ENCODE results near the gene COA1. TPM values are rescaled to one million over a fixed set of nuclear protein-coding genes. Genes with fewer than 3 reads are reported as not detected.

The COA1 gene
- total and polyA plus RNA-seq, 2 donors: 71.5 to 89.2 TPM

DNA sequence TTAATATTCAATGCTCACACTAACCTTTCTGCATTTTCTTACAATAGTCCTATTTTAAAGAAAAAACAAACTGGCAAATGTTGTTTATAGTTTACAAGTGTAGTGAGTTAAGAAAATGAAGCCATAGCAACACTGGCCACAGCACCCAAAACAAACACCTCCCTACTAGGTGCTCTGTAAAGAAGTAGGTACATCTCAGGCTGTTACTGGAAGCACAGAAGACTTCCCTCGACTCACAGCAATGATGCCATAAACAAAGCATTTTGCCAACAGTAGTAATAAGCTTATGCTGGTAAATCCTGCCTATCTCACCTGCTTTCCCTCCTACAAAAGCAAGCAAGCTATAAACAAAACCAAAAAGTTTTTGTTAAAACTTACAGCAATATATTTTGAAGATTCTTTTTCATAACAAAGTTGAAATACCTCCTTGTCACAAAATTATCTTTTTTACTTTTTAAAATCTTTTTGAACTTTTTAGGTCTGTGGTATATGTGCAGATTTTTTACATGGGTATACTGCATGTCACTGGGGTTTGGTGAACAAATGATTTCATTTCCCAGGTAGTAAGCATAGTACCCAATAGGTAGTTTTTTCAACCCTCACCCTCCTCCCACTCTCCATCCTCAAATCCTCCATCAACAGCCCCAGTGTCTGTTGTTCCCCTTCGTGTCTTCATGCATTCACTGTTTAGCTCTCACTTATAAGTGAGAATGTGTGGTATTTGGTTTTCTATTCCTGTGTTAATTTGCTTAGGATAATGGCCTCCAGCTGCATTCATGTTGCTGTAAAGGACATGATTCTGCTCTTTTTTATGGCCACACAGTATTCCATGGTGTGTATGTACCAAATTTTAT lies 28.4 kb downstream of the COA1 start:
- Histone ChIP-seq H3K4me1 (ENCODE audit: control insufficient read depth in 2 of 2, insufficient read depth in 2 of 2, low read length in 2 of 2) (peaks cover 0 to 6% of the 10 kb centered on the region in 2 donors), H3K27ac (ENCODE audit: low read depth in 1 of 2, low read length in 1 of 2) (no peak overlapping the region), H3K27me3 (ENCODE audit: control insufficient read depth in 2 of 2, insufficient read depth in 1 of 2, low read length in 1 of 2) (no peaks in the 10 kb centered on the region), H3K36me3 (ENCODE audit: control insufficient read depth in 2 of 2, insufficient read depth in 2 of 2, low read length in 1 of 2) (peaks cover 0 to 3% of the 10 kb centered on the region in 2 donors), H3K9me3 (ENCODE audit: control insufficient read depth in 2 of 2, insufficient read depth in 1 of 2, low read length in 1 of 2) (no peaks in the 10 kb centered on the region), H3K4me3 (ENCODE audit: low read length in 2 of 2) (no peak overlapping the region)
- WGBS: 84% methylated on average over 2 of the region's 2 CpGs
- DNase-seq (ENCODE audit: low read depth in 6 of 9, low spot score in 9 of 9): no peak

GRCh38 chr7:43700059-43700501 lies 29.2 kb downstream of the COA1 start:
- peak; percentile 9 to 76 (median 34) for DNase-seq (ENCODE audit: low read depth in 6 of 9, low spot score in 9 of 9)
- peaks cover 0 to 3% of the 10 kb centered on the region in 2 donors for H3K4me1 ChIP-seq (ENCODE audit: control insufficient read depth in 2 of 2, insufficient read depth in 2 of 2, low read length in 2 of 2)
- no peaks in the 10 kb centered on the region for H3K36me3 ChIP-seq (ENCODE audit: control insufficient read depth in 2 of 2, insufficient read depth in 2 of 2, low read length in 1 of 2)
- no peak overlapping the region for H3K27ac ChIP-seq (ENCODE audit: low read depth in 1 of 2, low read length in 1 of 2)
- no peaks in the 10 kb centered on the region for H3K9me3 ChIP-seq (ENCODE audit: control insufficient read depth in 2 of 2, insufficient read depth in 1 of 2, low read length in 1 of 2)
- no peaks in the 10 kb centered on the region for H3K27me3 ChIP-seq (ENCODE audit: control insufficient read depth in 2 of 2, insufficient read depth in 1 of 2, low read length in 1 of 2)
- H3K4me3 ChIP-seq (ENCODE audit: low read length in 2 of 2): no peak overlapping the region
- 52% methylated on average over 6 of the region's 6 CpGs for WGBS

GRCh38 chr7:43698460-43699255 lies 30.7 kb downstream of the COA1 start:
- Histone ChIP-seq H3K4me3 (ENCODE audit: low read length in 2 of 2) (no peak overlapping the region), H3K27me3 (ENCODE audit: control insufficient read depth in 2 of 2, insufficient read depth in 1 of 2, low read length in 1 of 2) (no peaks in the 10 kb centered on the region), H3K4me1 (ENCODE audit: control insufficient read depth in 2 of 2, insufficient read depth in 2 of 2, low read length in 2 of 2) (no peaks in the 10 kb centered on the region), H3K36me3 (ENCODE audit: control insufficient read depth in 2 of 2, insufficient read depth in 2 of 2, low read length in 1 of 2) (no peaks in the 10 kb centered on the region), H3K27ac (ENCODE audit: low read depth in 1 of 2, low read length in 1 of 2) (no peak overlapping the region), H3K9me3 (ENCODE audit: control insufficient read depth in 2 of 2, insufficient read depth in 1 of 2, low read length in 1 of 2) (no peaks in the 10 kb centered on the region)
- 92% methylated on average over 5 of the region's 5 CpGs for whole genome bisulfite sequencing
- no peak for DNase-seq (ENCODE audit: low read depth in 6 of 9, low spot score in 9 of 9)

DNA sequence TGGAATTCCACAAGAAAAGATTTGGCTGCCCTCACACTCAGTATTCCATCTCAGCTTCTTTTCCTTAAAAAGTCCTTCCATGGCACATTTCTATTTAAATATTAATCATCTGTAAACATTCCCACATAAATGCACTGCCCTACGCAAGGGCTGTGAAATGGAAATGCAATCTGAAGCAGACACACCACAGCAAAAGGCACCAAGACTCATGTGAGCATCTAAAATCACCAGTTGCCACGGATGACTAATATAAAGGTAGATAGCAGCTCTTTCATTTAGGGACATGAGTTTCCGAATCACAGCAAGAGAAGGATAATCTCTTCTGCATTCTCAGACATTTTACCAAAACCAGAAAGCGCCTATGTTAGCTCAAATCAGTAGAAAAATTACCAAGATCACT lies 31.6 kb downstream of the COA1 start:
- no peak overlapping the region for H3K4me3 ChIP-seq (ENCODE audit: low read length in 2 of 2)
- no peak for DNase-seq (ENCODE audit: low read depth in 6 of 9, low spot score in 9 of 9)
- no peaks in the 10 kb centered on the region for H3K27me3 ChIP-seq (ENCODE audit: control insufficient read depth in 2 of 2, insufficient read depth in 1 of 2, low read length in 1 of 2)
- WGBS: 93% methylated on average over 4 of the region's 4 CpGs
- no peak overlapping the region for H3K27ac ChIP-seq (ENCODE audit: low read depth in 1 of 2, low read length in 1 of 2)
- no peaks in the 10 kb centered on the region for H3K9me3 ChIP-seq (ENCODE audit: control insufficient read depth in 2 of 2, insufficient read depth in 1 of 2, low read length in 1 of 2)
- H3K36me3 ChIP-seq (ENCODE audit: control insufficient read depth in 2 of 2, insufficient read depth in 2 of 2, low read length in 1 of 2): no peaks in the 10 kb centered on the region
- H3K4me1 ChIP-seq (ENCODE audit: control insufficient read depth in 2 of 2, insufficient read depth in 2 of 2, low read length in 2 of 2): no peaks in the 10 kb centered on the region

DNA sequence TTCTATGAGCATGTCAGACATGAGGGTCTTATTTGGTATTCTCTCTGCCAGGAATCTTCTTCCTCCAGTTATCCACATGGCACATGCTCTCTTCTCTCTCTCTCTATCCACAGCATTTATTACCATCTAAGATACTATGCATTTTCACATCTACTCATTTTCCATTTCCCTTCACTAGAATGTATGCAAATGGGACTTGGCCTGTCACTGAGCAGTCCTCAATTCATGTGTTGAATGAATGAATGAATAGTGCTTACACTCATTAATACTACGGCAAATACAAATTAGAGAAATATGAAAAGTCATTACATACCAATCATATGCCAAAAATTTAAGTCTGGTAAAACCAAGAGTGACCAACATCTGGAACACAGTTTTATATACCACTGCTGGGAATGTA lies 34.0 kb downstream of the COA1 start:
- H3K27me3 ChIP-seq (ENCODE audit: control insufficient read depth in 2 of 2, insufficient read depth in 1 of 2, low read length in 1 of 2): no peaks in the 10 kb centered on the region
- no peak overlapping the region for H3K4me3 ChIP-seq (ENCODE audit: low read length in 2 of 2)
- 99% methylated on average over 1 of the region's 1 CpG for WGBS
- no peak for DNase-seq (ENCODE audit: low read depth in 6 of 9, low spot score in 9 of 9)
- H3K27ac ChIP-seq (ENCODE audit: low read depth in 1 of 2, low read length in 1 of 2): no peak overlapping the region
- no peaks in the 10 kb centered on the region for H3K4me1 ChIP-seq (ENCODE audit: control insufficient read depth in 2 of 2, insufficient read depth in 2 of 2, low read length in 2 of 2)
- no peaks in the 10 kb centered on the region for H3K36me3 ChIP-seq (ENCODE audit: control insufficient read depth in 2 of 2, insufficient read depth in 2 of 2, low read length in 1 of 2)
- H3K9me3 ChIP-seq (ENCODE audit: control insufficient read depth in 2 of 2, insufficient read depth in 1 of 2, low read length in 1 of 2): no peaks in the 10 kb centered on the region

DNA sequence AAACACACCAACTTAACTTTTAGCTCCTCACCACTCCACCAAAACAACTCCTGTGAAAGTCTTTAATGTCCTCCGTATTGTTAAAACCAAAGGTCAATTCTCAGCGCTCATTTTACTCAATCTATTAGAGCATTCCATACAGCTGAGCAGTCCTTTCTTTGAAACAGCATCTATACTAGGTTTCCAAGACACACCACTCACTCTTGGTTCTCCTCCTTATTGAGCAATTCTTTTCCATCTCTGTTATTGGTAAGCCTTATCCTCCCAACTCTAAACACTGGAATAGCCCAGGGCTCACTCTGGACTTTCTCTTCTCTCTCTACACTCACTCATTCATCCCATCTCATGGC lies 34.9 kb downstream of the COA1 start:
- no peak for DNase-seq (ENCODE audit: low read depth in 6 of 9, low spot score in 9 of 9)
- H3K27ac ChIP-seq (ENCODE audit: low read depth in 1 of 2, low read length in 1 of 2): no peak overlapping the region
- H3K27me3 ChIP-seq (ENCODE audit: control insufficient read depth in 2 of 2, insufficient read depth in 1 of 2, low read length in 1 of 2): no peaks in the 10 kb centered on the region
- WGBS: 98% methylated on average over 2 of the region's 2 CpGs
- no peaks in the 10 kb centered on the region for H3K9me3 ChIP-seq (ENCODE audit: control insufficient read depth in 2 of 2, insufficient read depth in 1 of 2, low read length in 1 of 2)
- H3K4me1 ChIP-seq (ENCODE audit: control insufficient read depth in 2 of 2, insufficient read depth in 2 of 2, low read length in 2 of 2): no peaks in the 10 kb centered on the region
- no peaks in the 10 kb centered on the region for H3K36me3 ChIP-seq (ENCODE audit: control insufficient read depth in 2 of 2, insufficient read depth in 2 of 2, low read length in 1 of 2)
- no peak overlapping the region for H3K4me3 ChIP-seq (ENCODE audit: low read length in 2 of 2)

DNA sequence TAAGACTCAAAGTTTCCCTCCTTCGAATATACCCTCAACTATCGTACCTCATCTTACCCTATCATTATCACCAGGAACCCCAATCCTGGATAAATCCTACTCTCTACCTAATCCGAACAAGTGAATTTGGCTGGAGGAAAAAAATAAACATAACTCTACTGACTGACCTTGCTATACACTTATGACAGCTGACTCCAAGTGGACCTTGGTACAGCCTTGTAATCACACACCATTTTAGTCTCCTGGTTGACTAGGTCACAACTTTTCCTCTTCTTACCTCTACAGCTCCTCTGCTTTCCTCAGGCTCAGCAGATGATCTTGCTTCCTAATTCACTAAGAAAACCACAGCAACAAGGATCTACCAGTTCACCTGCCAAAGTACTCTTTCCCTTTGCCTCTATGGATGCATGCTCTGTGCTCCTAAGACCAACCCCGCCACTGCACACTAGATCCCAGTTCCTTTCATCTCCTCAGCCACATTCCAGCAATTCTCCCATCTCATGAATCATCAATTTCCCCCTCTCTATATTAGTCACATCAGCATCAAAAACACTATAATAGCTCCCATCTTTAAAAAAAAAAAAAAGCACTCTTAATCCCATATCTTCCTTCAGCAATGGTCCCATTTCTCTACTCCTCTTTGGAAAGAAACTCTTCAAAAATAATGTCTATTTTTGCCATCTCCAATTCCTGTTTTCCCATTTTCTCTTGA lies 35.5 kb downstream of the COA1 start:
- Histone ChIP-seq H3K27ac (ENCODE audit: low read depth in 1 of 2, low read length in 1 of 2) (no peak overlapping the region), H3K4me3 (ENCODE audit: low read length in 2 of 2) (no peak overlapping the region), H3K9me3 (ENCODE audit: control insufficient read depth in 2 of 2, insufficient read depth in 1 of 2, low read length in 1 of 2) (no peaks in the 10 kb centered on the region), H3K27me3 (ENCODE audit: control insufficient read depth in 2 of 2, insufficient read depth in 1 of 2, low read length in 1 of 2) (no peaks in the 10 kb centered on the region), H3K36me3 (ENCODE audit: control insufficient read depth in 2 of 2, insufficient read depth in 2 of 2, low read length in 1 of 2) (no peaks in the 10 kb centered on the region), H3K4me1 (ENCODE audit: control insufficient read depth in 2 of 2, insufficient read depth in 2 of 2, low read length in 2 of 2) (no peaks in the 10 kb centered on the region)
- DNase-seq (ENCODE audit: low read depth in 6 of 9, low spot score in 9 of 9): no peak
- 98% methylated on average over 4 of the region's 4 CpGs for WGBS

DNA sequence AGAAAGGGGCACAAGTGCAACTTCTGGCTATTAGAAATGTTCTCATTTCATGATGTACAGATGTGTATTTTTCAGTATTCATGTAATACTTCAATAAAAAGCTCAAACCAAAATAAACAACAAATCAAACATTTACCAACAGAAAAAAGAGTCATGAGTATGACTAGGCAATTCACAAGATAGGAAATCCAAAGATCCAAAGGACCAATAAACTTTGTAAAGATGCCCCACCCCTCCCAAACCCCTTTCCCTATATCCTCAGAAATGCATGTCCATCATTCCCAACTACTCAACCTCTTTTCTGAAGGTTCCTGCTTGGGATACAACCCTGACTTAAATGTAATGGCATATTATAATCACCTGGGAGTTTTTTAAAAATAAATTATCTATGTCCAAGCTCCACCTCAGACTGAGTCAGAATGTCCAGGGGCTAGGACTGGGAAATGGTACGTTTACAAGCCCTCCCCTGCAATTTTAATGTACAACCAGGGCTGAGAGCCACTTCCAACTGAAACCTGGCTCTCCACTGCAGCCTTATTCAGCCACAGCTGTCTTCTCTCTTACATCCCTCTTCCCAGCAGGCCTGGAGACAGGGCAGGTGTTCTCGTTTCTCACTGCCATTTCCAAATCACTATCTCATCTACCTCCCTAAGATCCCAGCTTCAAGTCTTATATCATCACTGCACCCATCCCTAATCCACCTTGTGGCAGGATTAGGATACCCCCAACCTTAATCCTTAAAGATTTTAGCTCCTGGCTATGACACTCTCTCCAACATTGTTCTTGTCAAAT lies 36.5 kb downstream of the COA1 start:
- WGBS: 95% methylated on average over 2 of the region's 2 CpGs
- no peak for DNase-seq (ENCODE audit: low read depth in 6 of 9, low spot score in 9 of 9)
- H3K9me3 ChIP-seq (ENCODE audit: control insufficient read depth in 2 of 2, insufficient read depth in 1 of 2, low read length in 1 of 2): no peaks in the 10 kb centered on the region
- H3K4me1 ChIP-seq (ENCODE audit: control insufficient read depth in 2 of 2, insufficient read depth in 2 of 2, low read length in 2 of 2): no peaks in the 10 kb centered on the region
- H3K4me3 ChIP-seq (ENCODE audit: low read length in 2 of 2): no peak overlapping the region
- H3K36me3 ChIP-seq (ENCODE audit: control insufficient read depth in 2 of 2, insufficient read depth in 2 of 2, low read length in 1 of 2): no peaks in the 10 kb centered on the region
- H3K27ac ChIP-seq (ENCODE audit: low read depth in 1 of 2, low read length in 1 of 2): no peak overlapping the region
- H3K27me3 ChIP-seq (ENCODE audit: control insufficient read depth in 2 of 2, insufficient read depth in 1 of 2, low read length in 1 of 2): no peaks in the 10 kb centered on the region

Measured in thymus (tissue), 11 donors.